GM12878 (cell line): ENCODE results near the gene TNFSF12. TPM values are rescaled to one million over a fixed set of nuclear protein-coding genes. Genes with fewer than 3 reads are reported as not detected.

Experiments
- ATAC-seq: fragments of 200-7000 bp; cut with Tn5 transposase; 3 replicates; pipeline ENCODE4 v1.9.1; 2020; ENCODE audit warnings: mild to moderate bottlenecking, moderate library complexity
- BruUV-seq: library from RNA; stranded (reverse); fragments of 400-500 nt; replicated peaks from 2 replicates; lab custom pipeline; 2021; lab: Mats Ljungman, UMichigan
- CTCF ChIA-PET: fragments of 300-600 bp; sonication (Branson Sonifier 250); formaldehyde crosslinking; extraction: SDS; loops from one replicate; lab custom pipeline; 2021; ENCODE audit warnings: inconsistent platforms; lab: Yijun Ruan, JAX
- POLR2A ChIA-PET: fragments of 350-600 bp; formaldehyde crosslinking; extraction: SDS; loops from one replicate; lab custom pipeline; 2021; ENCODE audit warnings: inconsistent platforms; lab: Charles Lee
- RAD21 ChIA-PET: fragments of 300-600 bp; sonication (Branson Sonifier 250); formaldehyde crosslinking; loops from one replicate; lab custom pipeline; 2023; ENCODE audit warnings: antibody characterized with exemption; ENCODE audit not compliant: unreplicated experiment; lab: Charles Lee
- SMC1A ChIA-PET: fragments of 300-600 bp; sonication (Branson Sonifier 250); formaldehyde crosslinking; loops from one replicate; lab custom pipeline; 2023; ENCODE audit not compliant: unreplicated experiment, uncharacterized antibody; lab: Charles Lee
- DNase-seq: peaks from one replicate; pipeline ENCODE4 v3.0.0-alpha.2; 2011; ENCODE audit warnings: low read depth, low spot score
- FAIRE-seq: peaks from 3 replicates; lab custom pipeline; 2011; peaks lifted over from hg19 to GRCh38; lab: Jason Lieb, UNC
- H2AFZ ChIP-seq: 2 replicates; pipeline ENCODE4 v1.6.0; 2011; ENCODE audit warnings: low read depth, low read length, control low read depth; ENCODE audit not compliant: control insufficient read depth
- H3K27ac ChIP-seq: 2 replicates; pipeline ENCODE4 v1.5.1; 2011; ENCODE audit warnings: control low read depth; ENCODE audit not compliant: control insufficient read depth, insufficient read depth
- H3K27me3 ChIP-seq, 2 experiments: replicated peaks in 1 of 2; 2 replicates each; pipeline versions ENCODE4 v1.6.0 to v1.6.1; 2011; ENCODE audit warnings: low read length in 1 of 2; ENCODE audit not compliant: control insufficient read depth in 2 of 2, insufficient read depth in 2 of 2
- H3K36me3 ChIP-seq, 2 experiments: 2 replicates each; pipeline ENCODE4 v1.5.1; 2011; ENCODE audit warnings: low read length in 1 of 2; ENCODE audit not compliant: control insufficient read depth in 2 of 2, insufficient read depth in 2 of 2
- H3K4me1 ChIP-seq: 2 replicates; pipeline ENCODE4 v1.6.1; 2011; ENCODE audit warnings: mild to moderate bottlenecking, low read length, moderate library complexity, mixed read lengths; ENCODE audit not compliant: control insufficient read depth, insufficient read depth
- H3K4me2 ChIP-seq: 2 replicates; pipeline ENCODE4 v1.6.0; 2011; ENCODE audit warnings: control low read depth; ENCODE audit not compliant: control insufficient read depth, insufficient read depth
- H3K4me3 ChIP-seq: fragments of 200-600 bp; sonication (generic); 2 replicates; pipeline ENCODE4 v1.5.1; 2016
- H3K79me2 ChIP-seq: 2 replicates; pipeline ENCODE4 v1.6.0; 2011; ENCODE audit warnings: low read length; ENCODE audit not compliant: control insufficient read depth, insufficient read depth
- H3K9ac ChIP-seq: 2 replicates; pipeline ENCODE4 v1.8.0; 2011; ENCODE audit warnings: low read length, control low read depth, mixed read lengths; ENCODE audit not compliant: control insufficient read depth, insufficient read depth
- H3K9me3 ChIP-seq: replicated peaks from 3 replicates; pipeline ENCODE4 v1.5.1; 2011; ENCODE audit warnings: mild to moderate bottlenecking, low read length; ENCODE audit not compliant: control insufficient read depth, insufficient read depth
- H4K20me1 ChIP-seq: 2 replicates; pipeline ENCODE4 v1.6.0; 2011; ENCODE audit not compliant: control insufficient read depth, insufficient read depth
- ASH2L ChIP-seq: fragments of 300-600, 200-600 bp; sonication (generic); IDR thresholded peaks from 2 replicates; pipeline ENCODE4 v1.6.1; 2017; ENCODE audit warnings: low read depth, mild to moderate bottlenecking, borderline replicate concordance
- CREM ChIP-seq: IDR thresholded peaks from 2 replicates; pipeline ENCODE4 v1.6.1; 2014; ENCODE audit warnings: antibody characterized with exemption, low read depth
- IKZF2 ChIP-seq, 2 experiments: fragments of 450-650 bp; IDR thresholded peaks; 2 replicates each; pipeline ENCODE4 v1.6.1; 2017; ENCODE audit warnings: mild to moderate bottlenecking in 2 of 2, moderate library complexity in 2 of 2
- NFIC ChIP-seq: IDR thresholded peaks from 2 replicates; pipeline ENCODE4 v1.6.1; 2012; ENCODE audit warnings: low read depth, mild to moderate bottlenecking, inconsistent platforms, low read length, moderate library complexity
- NFYB ChIP-seq: IDR thresholded peaks from 2 replicates; pipeline ENCODE4 v1.6.1; 2011; ENCODE audit warnings: low read depth, mild to moderate bottlenecking, low read length, improper control_type of control experiment, moderate library complexity; ENCODE audit not compliant: insufficient read depth
- NRF1 ChIP-seq: conservative IDR thresholded peaks from 2 replicates; pipeline ENCODE4 v1.6.1; 2011; ENCODE audit warnings: mild to moderate bottlenecking, low read depth, low read length, improper control_type of control experiment
- RCOR1 ChIP-seq: conservative IDR thresholded peaks from 2 replicates; pipeline ENCODE4 v1.6.1; 2012; ENCODE audit warnings: low read depth, low read length, improper control_type of control experiment
- SMAD1 ChIP-seq: fragments of 450-650 bp; IDR thresholded peaks from 2 replicates; pipeline ENCODE4 v1.6.1; 2018; ENCODE audit warnings: mild to moderate bottlenecking, low read depth; ENCODE audit not compliant: partially characterized antibody
- TCF7 ChIP-seq: IDR thresholded peaks from 2 replicates; pipeline ENCODE4 v1.6.1; 2014; ENCODE audit warnings: antibody characterized with exemption, borderline replicate concordance
- ZNF592 ChIP-seq: fragments of 450-650 bp; IDR thresholded peaks from 2 replicates; pipeline ENCODE4 v1.6.1; 2017; ENCODE audit warnings: mild to moderate bottlenecking, moderate library complexity
- ZSCAN29 ChIP-seq: fragments of 450-650 bp; IDR thresholded peaks from 2 replicates; pipeline ENCODE4 v1.6.1; 2017; ENCODE audit warnings: mild to moderate bottlenecking, moderate library complexity
- WGBS: methylation state at CpG from one replicate; pipeline ENCODE4 v1.1.6; 2016; ENCODE audit warnings: low lambda C conversion rate; ENCODE audit not compliant: insufficient replicate concordance, insufficient coverage; ENCODE audit errors: missing lambda C conversion rate; 5-methylcytosine and 5-hydroxymethylcytosine counted together
- in situ Hi-C: fragments of 300-500 bp; cut with MboI; formaldehyde crosslinking; loops from 9 replicates; pipeline ENCODE4 v1.14.3; 2018; ENCODE audit warnings: mixed read lengths
- intact Hi-C: fragments of 100-400 bp; cut with micrococcal nuclease; formaldehyde crosslinking; loops from one replicate; pipeline ENCODE4 v1.14.2; 2022; ENCODE audit not compliant: unreplicated experiment
- polyA plus RNA-seq, 11 experiments: library from polyadenylated mRNA; depleted of rRNA in 4 of 11; unstranded in 6 of 11; stranded (reverse) in 5 of 11; fragments of >200 nt; fragmentation: Nextera tagmentation in 4 of 11; fragmentation: Illumina TruSeq in 1 of 11; extraction: Ambion mirVana in 4 of 11; extraction: Trizol in 1 of 11; gene quantifications; 1 replicate in 1 of 11; 2 replicates in 10 of 11; pipeline versions ENCODE4 v1.2.1 to v1.2.3, GENCODE V29; 2011 to 2016; ENCODE audit warnings: inconsistent platforms in 2 of 11, missing spikeins in 2 of 11, low read depth in 1 of 11
- total RNA-seq, 4 experiments: library from RNA; depleted of rRNA in 3 of 4; stranded (reverse); fragments of >200 nt in 3 of 4; fragmentation: Illumina TruSeq in 1 of 4; extraction: Trizol in 1 of 4; gene quantifications; 2 replicates each; pipeline versions ENCODE4 v1.2.1 to v1.2.3, GENCODE V29; 2013 to 2021
- TF ChIP-seq, protein P1 (sequence below): IDR thresholded peaks from 2 replicates; pipeline ENCODE4 v1.6.1; 2012; ENCODE audit warnings: low read length, inconsistent platforms
- TF ChIP-seq, protein P2 (sequence below): fragments of 450-650 bp; IDR thresholded peaks from 2 replicates; pipeline ENCODE4 v1.6.1; 2018; ENCODE audit warnings: borderline replicate concordance, mild to moderate bottlenecking; ENCODE audit not compliant: partially characterized antibody

TNFSF12 gene
- total and polyA plus RNA-seq, 10 of the 15 experiments (the other 5 are each of a cell fraction or from before 2014, with no cell fraction given), result 0.32 to 7.0 (median 2.6) TPM

DNA sequence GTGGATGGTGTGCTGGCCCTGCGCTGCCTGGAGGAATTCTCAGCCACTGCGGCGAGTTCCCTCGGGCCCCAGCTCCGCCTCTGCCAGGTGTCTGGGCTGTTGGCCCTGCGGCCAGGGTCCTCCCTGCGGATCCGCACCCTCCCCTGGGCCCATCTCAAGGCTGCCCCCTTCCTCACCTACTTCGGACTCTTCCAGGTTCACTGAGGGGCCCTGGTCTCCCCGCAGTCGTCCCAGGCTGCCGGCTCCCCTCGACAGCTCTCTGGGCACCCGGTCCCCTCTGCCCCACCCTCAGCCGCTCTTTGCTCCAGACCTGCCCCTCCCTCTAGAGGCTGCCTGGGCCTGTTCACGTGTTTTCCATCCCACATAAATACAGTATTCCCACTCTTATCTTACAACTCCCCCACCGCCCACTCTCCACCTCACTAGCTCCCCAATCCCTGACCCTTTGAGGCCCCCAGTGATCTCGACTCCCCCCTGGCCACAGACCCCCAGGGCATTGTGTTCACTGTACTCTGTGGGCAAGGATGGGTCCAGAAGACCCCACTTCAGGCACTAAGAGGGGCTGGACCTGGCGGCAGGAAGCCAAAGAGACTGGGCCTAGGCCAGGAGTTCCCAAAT, 8.4 kb downstream of the TNFSF12 start:
- H3K4me3 ChIP-seq, result no peak overlapping the region
- no peaks in the 10 kb centered on the region for H3K9me3 ChIP-seq
- H3K27me3 ChIP-seq, result no peaks in the 10 kb centered on the region
- peak overlapping the region; percentile 84; the same call in 1 of the 2 replicates for H3K27ac ChIP-seq
- no peak for DNase-seq
- no peaks in the 10 kb centered on the region for H3K36me3 ChIP-seq
- H3K79me2 ChIP-seq, result peaks cover 9% of the 10 kb centered on the region
- WGBS, result 66% methylated on average over 18 of the region's 19 CpGs
- intact Hi-C loops (no loop called here), in situ Hi-C loops (loop anchor here (25.0 kb wide), 1 partner anchor 520 kb away; the partner anchor contains the start of genes SLC16A11 and SLC16A13)
- peaks cover 49% of the 10 kb centered on the region for H3K4me1 ChIP-seq
- ChIA-PET RAD21 (interaction anchor here (1.1 to 4.9 kb wide), 4 partner anchors 10 to 202 kb away, joined by 3 to 84 read pairs (median 18); partner anchors contain the start of gene TMEM95), SMC1A (interaction anchor here (0.7 to 4.9 kb wide), 11 partner anchors 16 to 121 kb away, joined by 3 to 35 read pairs (median 4); partner anchors contain the start of genes CD68 and TMEM102), POLR2A (interaction anchor here (0.5 to 4.2 kb wide), 5 partner anchors 27 to 317 kb away, joined by 3 to 36 read pairs (median 7); partner anchors contain the start of genes ACAP1, MPDU1, TP53 and WRAP53), CTCF (interaction anchor here (0.8 to 6.2 kb wide), 5 partner anchors 11 to 201 kb away, joined by 3 to 192 read pairs (median 17); partner anchors contain the start of gene TMEM95)
- ATAC-seq, result no peak
- H3K4me2 ChIP-seq, result peak overlapping the region; percentile 92; the same call in 1 of the 2 replicates
- no peak for FAIRE-seq
- BruUV-seq, result no TSS peak
- no peaks in the 10 kb centered on the region for H4K20me1 ChIP-seq
- peak overlapping the region; percentile 70 for H3K9ac ChIP-seq
- no peak overlapping the region; the same call in 1 of the 2 replicates for H2AFZ ChIP-seq
- no peak for TF ChIP-seq NFYB
- TF ChIP-seq CREM, result no peak
- TF ChIP-seq, protein P1, sequence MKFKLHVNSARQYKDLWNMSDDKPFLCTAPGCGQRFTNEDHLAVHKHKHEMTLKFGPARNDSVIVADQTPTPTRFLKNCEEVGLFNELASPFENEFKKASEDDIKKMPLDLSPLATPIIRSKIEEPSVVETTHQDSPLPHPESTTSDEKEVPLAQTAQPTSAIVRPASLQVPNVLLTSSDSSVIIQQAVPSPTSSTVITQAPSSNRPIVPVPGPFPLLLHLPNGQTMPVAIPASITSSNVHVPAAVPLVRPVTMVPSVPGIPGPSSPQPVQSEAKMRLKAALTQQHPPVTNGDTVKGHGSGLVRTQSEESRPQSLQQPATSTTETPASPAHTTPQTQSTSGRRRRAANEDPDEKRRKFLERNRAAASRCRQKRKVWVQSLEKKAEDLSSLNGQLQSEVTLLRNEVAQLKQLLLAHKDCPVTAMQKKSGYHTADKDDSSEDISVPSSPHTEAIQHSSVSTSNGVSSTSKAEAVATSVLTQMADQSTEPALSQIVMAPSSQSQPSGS, result no peak
- TF ChIP-seq RCOR1, result no peak
- TF ChIP-seq IKZF2 (IDR thresholded peaks at IDR 0.05), result no peak
- TF ChIP-seq ZSCAN29, result no peak
- TF ChIP-seq, protein P2, sequence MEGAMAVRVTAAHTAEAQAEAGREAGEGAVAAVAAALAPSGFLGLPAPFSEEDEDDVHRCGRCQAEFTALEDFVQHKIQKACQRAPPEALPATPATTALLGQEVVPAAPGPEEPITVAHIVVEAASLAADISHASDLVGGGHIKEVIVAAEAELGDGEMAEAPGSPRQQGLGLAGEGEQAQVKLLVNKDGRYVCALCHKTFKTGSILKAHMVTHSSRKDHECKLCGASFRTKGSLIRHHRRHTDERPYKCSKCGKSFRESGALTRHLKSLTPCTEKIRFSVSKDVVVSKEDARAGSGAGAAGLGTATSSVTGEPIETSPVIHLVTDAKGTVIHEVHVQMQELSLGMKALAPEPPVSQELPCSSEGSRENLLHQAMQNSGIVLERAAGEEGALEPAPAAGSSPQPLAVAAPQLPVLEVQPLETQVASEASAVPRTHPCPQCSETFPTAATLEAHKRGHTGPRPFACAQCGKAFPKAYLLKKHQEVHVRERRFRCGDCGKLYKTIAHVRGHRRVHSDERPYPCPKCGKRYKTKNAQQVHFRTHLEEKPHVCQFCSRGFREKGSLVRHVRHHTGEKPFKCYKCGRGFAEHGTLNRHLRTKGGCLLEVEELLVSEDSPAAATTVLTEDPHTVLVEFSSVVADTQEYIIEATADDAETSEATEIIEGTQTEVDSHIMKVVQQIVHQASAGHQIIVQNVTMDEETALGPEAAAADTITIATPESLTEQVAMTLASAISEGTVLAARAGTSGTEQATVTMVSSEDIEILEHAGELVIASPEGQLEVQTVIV, result no peak
- no peak for TF ChIP-seq TCF7
- no peak for TF ChIP-seq SMAD1
- no peak for TF ChIP-seq ZNF592
- TF ChIP-seq ASH2L, result no peak
- no peak for TF ChIP-seq NFIC
- TF ChIP-seq NRF1, result no peak
